ENCODE results near the gene TRIP13. TPM values are rescaled to one million over a fixed set of nuclear protein-coding genes. Genes with fewer than 3 reads are reported as not detected.

TRIP13 gene
- total RNA-seq, 4 donors from 2014 or later: 0.41 to 1.6 (median 0.50) TPM

DNA sequence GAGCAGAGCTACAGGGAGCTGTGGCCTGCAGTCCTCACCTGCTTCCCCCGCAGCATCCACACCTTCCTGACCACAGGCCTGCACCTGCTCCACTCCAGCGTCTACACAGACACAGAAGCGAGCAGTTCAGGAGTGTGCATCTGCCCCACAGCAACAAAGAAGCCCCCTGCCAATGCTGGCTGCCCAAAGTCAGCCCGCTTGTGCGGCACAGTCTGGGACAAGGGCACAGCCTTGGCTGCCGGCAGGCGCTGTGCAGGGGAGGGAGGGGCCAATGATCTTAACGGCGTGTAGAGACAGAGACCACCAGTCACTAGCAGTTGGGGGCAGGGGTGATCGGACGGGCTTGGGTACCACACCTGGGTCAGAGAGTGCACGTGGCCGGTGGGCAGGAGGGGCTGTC lies 6.6 kb upstream of the TRIP13 start:
- no peaks in the 10 kb centered on the region for H3K9me3 ChIP-seq
- no peak for ATAC-seq
- no peak overlapping the region for H3K4me3 ChIP-seq
- in situ Hi-C loops (cut with MboI; ENCODE audit: low sequenced_read_pairs in 4 of 4) (no loop called here), intact Hi-C loops (cut with DNase I; ENCODE audit: low total_unique reads) (no loop called here)
- no peak overlapping the region for H3K27ac ChIP-seq
- H3K36me3 ChIP-seq: peaks cover 0 to 97% of the 10 kb centered on the region in 2 donors
- no peaks in the 10 kb centered on the region for H3K27me3 ChIP-seq
- DNase-seq: no peak
- TF ChIP-seq, protein P1, sequence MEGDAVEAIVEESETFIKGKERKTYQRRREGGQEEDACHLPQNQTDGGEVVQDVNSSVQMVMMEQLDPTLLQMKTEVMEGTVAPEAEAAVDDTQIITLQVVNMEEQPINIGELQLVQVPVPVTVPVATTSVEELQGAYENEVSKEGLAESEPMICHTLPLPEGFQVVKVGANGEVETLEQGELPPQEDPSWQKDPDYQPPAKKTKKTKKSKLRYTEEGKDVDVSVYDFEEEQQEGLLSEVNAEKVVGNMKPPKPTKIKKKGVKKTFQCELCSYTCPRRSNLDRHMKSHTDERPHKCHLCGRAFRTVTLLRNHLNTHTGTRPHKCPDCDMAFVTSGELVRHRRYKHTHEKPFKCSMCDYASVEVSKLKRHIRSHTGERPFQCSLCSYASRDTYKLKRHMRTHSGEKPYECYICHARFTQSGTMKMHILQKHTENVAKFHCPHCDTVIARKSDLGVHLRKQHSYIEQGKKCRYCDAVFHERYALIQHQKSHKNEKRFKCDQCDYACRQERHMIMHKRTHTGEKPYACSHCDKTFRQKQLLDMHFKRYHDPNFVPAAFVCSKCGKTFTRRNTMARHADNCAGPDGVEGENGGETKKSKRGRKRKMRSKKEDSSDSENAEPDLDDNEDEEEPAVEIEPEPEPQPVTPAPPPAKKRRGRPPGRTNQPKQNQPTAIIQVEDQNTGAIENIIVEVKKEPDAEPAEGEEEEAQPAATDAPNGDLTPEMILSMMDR (IDR thresholded peaks at IDR 0.05 in 4 of 5, conservative IDR thresholded peaks at IDR 0.05 in 1 of 5): no peak
- no peak for TF ChIP-seq POLR2A (IDR thresholded peaks at IDR 0.05)
- H3K4me1 ChIP-seq: peaks cover 0 to under 1% of the 10 kb centered on the region in 2 donors

DNA sequence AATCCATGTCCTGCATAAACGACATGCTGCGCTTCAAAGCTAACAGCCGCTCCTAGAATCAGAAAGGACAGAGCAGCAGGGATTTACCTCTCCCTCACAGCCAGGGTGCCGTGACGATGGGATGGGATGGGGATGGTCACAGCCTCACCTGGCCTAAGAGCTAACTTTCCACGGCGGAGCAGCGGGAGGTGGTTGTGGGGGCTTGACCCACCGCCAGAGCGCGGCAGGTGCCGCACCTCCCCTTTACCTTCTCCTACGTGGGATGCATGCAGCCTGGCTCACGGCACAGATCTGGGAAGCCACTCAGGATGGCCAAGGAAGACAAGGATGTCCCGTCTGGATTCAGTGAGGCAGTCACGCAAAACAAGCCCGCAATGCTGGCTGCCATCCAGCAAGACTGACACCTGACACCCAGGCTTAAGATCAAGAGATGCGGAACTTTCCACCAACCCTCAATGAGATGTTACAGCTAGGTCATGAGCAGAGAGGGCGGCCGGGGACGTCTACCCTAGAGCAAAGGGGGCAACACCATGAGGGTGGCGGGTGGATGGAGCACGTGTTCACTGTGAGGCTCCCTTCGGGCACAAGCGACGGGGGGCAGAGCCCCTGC lies 5.9 kb upstream of the TRIP13 start:
- no peak for ATAC-seq
- H3K27ac ChIP-seq: no peak overlapping the region
- no peak for DNase-seq
- in situ Hi-C loops (cut with MboI; ENCODE audit: low sequenced_read_pairs in 4 of 4): no loop called here
- H3K27me3 ChIP-seq: no peaks in the 10 kb centered on the region
- intact Hi-C loops (cut with DNase I; ENCODE audit: low total_unique reads): no loop called here
- H3K36me3 ChIP-seq: peaks cover 0 to 92% of the 10 kb centered on the region in 2 donors
- H3K4me1 ChIP-seq: peaks cover 4 to 9% of the 10 kb centered on the region in 2 donors
- no peaks in the 10 kb centered on the region for H3K9me3 ChIP-seq
- no peak overlapping the region for H3K4me3 ChIP-seq
- TF ChIP-seq, protein P1 (IDR thresholded peaks at IDR 0.05 in 4 of 5, conservative IDR thresholded peaks at IDR 0.05 in 1 of 5): no peak
- TF ChIP-seq POLR2A (IDR thresholded peaks at IDR 0.05): no peak

GRCh38 chr5:887947-888637 lies 4.6 kb upstream of the TRIP13 start:
- Histone ChIP-seq H3K27ac (no peak overlapping the region), H3K4me1 (peaks cover 11 to 12% of the 10 kb centered on the region in 2 donors), H3K4me3 (no peak overlapping the region), H3K9me3 (no peaks in the 10 kb centered on the region), H3K36me3 (peaks cover 0 to 81% of the 10 kb centered on the region in 2 donors), H3K27me3 (no peaks in the 10 kb centered on the region)
- no peak for TF ChIP-seq POLR2A (IDR thresholded peaks at IDR 0.05)
- TF ChIP-seq, protein P1 (IDR thresholded peaks at IDR 0.05 in 4 of 5, conservative IDR thresholded peaks at IDR 0.05 in 1 of 5): no peak
- in situ Hi-C loops (cut with MboI; ENCODE audit: low sequenced_read_pairs in 4 of 4) (no loop called here), intact Hi-C loops (cut with DNase I; ENCODE audit: low total_unique reads) (no loop called here)
- DNase-seq: no peak
- no peak for ATAC-seq

GRCh38 chr5:888638-889035 lies 4.0 kb upstream of the TRIP13 start:
- ATAC-seq: no peak
- Histone ChIP-seq H3K4me1 (peaks cover 15 to 16% of the 10 kb centered on the region in 2 donors), H3K9me3 (no peaks in the 10 kb centered on the region), H3K36me3 (peaks cover 0 to 76% of the 10 kb centered on the region in 2 donors), H3K4me3 (no peak overlapping the region), H3K27me3 (no peaks in the 10 kb centered on the region), H3K27ac (no peak overlapping the region)
- in situ Hi-C loops (cut with MboI; ENCODE audit: low sequenced_read_pairs in 4 of 4): no loop called here
- no peak for DNase-seq
- TF ChIP-seq, protein P1 (IDR thresholded peaks at IDR 0.05 in 4 of 5, conservative IDR thresholded peaks at IDR 0.05 in 1 of 5): no peak
- TF ChIP-seq POLR2A (IDR thresholded peaks at IDR 0.05): no peak
- intact Hi-C loops (cut with DNase I; ENCODE audit: low total_unique reads): no loop called here

Measured in gastrocnemius medialis (tissue), 4 donors.